Heart right ventricle (tissue), 16 donors: Measurements from ENCODE around the gene SEC24A. TPM values are rescaled to one million over a fixed set of nuclear protein-coding genes. Genes with fewer than 3 reads are reported as not detected.

Experiments used
- ATAC-seq, 8 donors: fragments of 200-7000 bp; cut with Tn5 transposase; one replicate each; pipeline ENCODE4 v1.9.1; 2020; ENCODE audit warnings: mild to moderate bottlenecking in 8 of 8, moderate library complexity in 8 of 8, moderate number of reproducible peaks in 1 of 8
- DNase-seq, 2 donors: peaks; one replicate each; pipeline ENCODE4 v3.0.0-alpha.2; 2020
- H3K27ac ChIP-seq, 10 donors: fragments of 200-600 bp; sonication (generic) in 2 of 10; one replicate each; pipeline versions ENCODE4 v1.5.0 to v1.8.0; 2020 to 2022; ENCODE audit warnings: mild to moderate bottlenecking in 3 of 10
- H3K27me3 ChIP-seq, 7 donors: fragments of 200-600 bp; one replicate each; pipeline ENCODE4 v1.8.0; 2021 to 2022; ENCODE audit warnings: mild to moderate bottlenecking in 2 of 7
- H3K36me3 ChIP-seq, 9 donors: fragments of 200-600 bp; sonication (generic) in 1 of 9; one replicate each; pipeline versions ENCODE4 v1.5.0 to v1.8.0; 2020 to 2022; ENCODE audit warnings: mild to moderate bottlenecking in 2 of 9
- H3K4me1 ChIP-seq, 9 donors: fragments of 200-600 bp; sonication (generic) in 1 of 9; one replicate each; pipeline versions ENCODE4 v1.5.0 to v1.8.0; 2020 to 2022; ENCODE audit warnings: mild to moderate bottlenecking in 4 of 9
- H3K4me3 ChIP-seq, 10 donors: fragments of 200-600 bp; sonication (generic) in 2 of 10; one replicate each; pipeline versions ENCODE4 v1.5.0 to v1.8.0; 2020 to 2022; ENCODE audit warnings: mild to moderate bottlenecking in 7 of 10, moderate library complexity in 2 of 10
- H3K9me3 ChIP-seq, 11 donors: fragments of 200-600 bp in 10 of 11; sonication (generic) in 2 of 11; one replicate each; pipeline versions ENCODE4 v1.5.0 to v1.8.0; 2013 to 2022; ENCODE audit warnings: mild to moderate bottlenecking in 2 of 11, control low read depth in 1 of 11, moderate library complexity in 1 of 11
- WGBS, 2 donors: extraction: QIAGEN DNeasy Blood & Tissue Kit; methylation state at CpG; one replicate each; pipeline ENCODE4 v1.1.7; 2013; ENCODE audit warnings: inconsistent platforms in 1 of 2; 5-methylcytosine and 5-hydroxymethylcytosine counted together
- intact Hi-C, 10 donors: fragments of 100-400 bp; cut with DNase I; formaldehyde crosslinking; loops; one replicate each; pipeline versions ENCODE4 v1.11.1 to v1.14.2; 2022
- polyA plus RNA-seq, 2 donors: library from polyadenylated mRNA; stranded (reverse); fragments of 200-250 nt; gene quantifications; one replicate each; pipeline ENCODE4 v1.2.3, GENCODE V29; 2013
- total RNA-seq, 10 donors: library from RNA; stranded (reverse); fragmentation: NEBNext Ultra II Directional in 3 of 10; extraction: Animal tissue kit (Norgen Biotek cat#: 25700) in 3 of 10; gene quantifications; one replicate each; pipeline versions ENCODE4 v1.2.1 to v1.2.4, GENCODE V29; 2021 to 2023
- TF ChIP-seq, protein P1 (sequence below), 9 donors: fragments of 200-600 bp; sonication (generic) in 2 of 9; IDR thresholded peaks; one replicate each; pipeline versions ENCODE4 v1.5.0 to v1.8.0; 2021 to 2022; ENCODE audit warnings: antibody characterized with exemption in 9 of 9, mild to moderate bottlenecking in 5 of 9, moderate library complexity in 1 of 9
- donor health status: Arrhythmogenic right ventricular cardiomyopathy.
- donor health status: ischemic (EF 13 %, LVEDD 7.1; RV severe dilation, severe dysfunction).
- donor health status: healthy with polysubstance abuse.
- donor health status: DM: no; HTN: yes; CAD: no.
- donor health status: DM: no; HTN: no; CAD: no.
- donor health status: ischemic (EF 25% LVEDD 6.9; RV normal size, moderate dysfunction).
- donor health status: ischemic (EF 25% LVEDD 5.7; RV mildly dilated, moderate dysfunction).
- donor health status: healthy.
- donor health status: DM: yes; HTN: yes; CAD: no.
- donor health status: Ischemic cardiomyopathy.
- donor health status: ischemic (EF 35%, LVEDD 5.7; RV mildly dilated, moderate dysfunction).
- donor health status: nonischemic (EF 11% LVEDD 7.7; RV severe dilation, severe dysfunction).
- donor health status: DM: yes; HTN: yes; CAD: no.
- donor health status: PGD.
- donor health status: ischemic (EF 29% LVEDD 5.4; RV normal size, mild dysfunction).
- donor health status: nonischemic (EF 23%, LVEDD 6.1; RV moderate dilation, normal function).

SEC24A gene
- total and polyA plus RNA-seq, 12 donors, result 2.6 to 13.7 (median 8.9) TPM

DNA sequence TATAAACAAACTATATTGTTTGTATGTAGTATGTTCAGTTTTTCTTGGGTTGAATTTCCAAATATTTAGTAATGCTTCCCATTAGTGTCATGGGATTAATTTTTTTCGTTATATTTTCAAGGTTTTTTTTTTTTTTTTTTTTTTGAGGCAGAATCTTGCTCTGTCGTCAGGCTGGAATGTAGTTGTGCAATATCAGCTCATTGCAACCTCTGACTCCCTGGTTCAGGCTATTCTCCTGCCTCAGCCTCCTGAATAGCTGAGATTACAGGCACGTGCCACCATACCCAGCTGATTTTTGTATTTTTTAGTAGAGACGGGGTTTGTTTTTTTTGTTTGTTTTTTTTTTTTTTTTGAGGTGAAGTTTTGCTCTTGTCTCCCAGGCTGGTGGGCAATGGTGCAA, 120.6 kb downstream of the SEC24A start:
- WGBS, 2 donors, result 79 to 83% methylated on average over 4 of the region's 4 CpGs
- intact Hi-C loops, result no loop called here
- ATAC-seq (no peak), DNase-seq (no peak)
- Histone ChIP-seq H3K27ac (no peak overlapping the region), H3K36me3 (peaks cover 0 to 100% (median 74%) of the 10 kb centered on the region in 9 donors), H3K27me3 (no peaks in the 10 kb centered on the region), H3K4me3 (no peak overlapping the region), H3K9me3 (no peaks in the 10 kb centered on the region), H3K4me1 (no peaks in the 10 kb centered on the region)
- TF ChIP-seq, protein P1, sequence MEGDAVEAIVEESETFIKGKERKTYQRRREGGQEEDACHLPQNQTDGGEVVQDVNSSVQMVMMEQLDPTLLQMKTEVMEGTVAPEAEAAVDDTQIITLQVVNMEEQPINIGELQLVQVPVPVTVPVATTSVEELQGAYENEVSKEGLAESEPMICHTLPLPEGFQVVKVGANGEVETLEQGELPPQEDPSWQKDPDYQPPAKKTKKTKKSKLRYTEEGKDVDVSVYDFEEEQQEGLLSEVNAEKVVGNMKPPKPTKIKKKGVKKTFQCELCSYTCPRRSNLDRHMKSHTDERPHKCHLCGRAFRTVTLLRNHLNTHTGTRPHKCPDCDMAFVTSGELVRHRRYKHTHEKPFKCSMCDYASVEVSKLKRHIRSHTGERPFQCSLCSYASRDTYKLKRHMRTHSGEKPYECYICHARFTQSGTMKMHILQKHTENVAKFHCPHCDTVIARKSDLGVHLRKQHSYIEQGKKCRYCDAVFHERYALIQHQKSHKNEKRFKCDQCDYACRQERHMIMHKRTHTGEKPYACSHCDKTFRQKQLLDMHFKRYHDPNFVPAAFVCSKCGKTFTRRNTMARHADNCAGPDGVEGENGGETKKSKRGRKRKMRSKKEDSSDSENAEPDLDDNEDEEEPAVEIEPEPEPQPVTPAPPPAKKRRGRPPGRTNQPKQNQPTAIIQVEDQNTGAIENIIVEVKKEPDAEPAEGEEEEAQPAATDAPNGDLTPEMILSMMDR (IDR thresholded peaks at IDR 0.05), result no peak

DNA sequence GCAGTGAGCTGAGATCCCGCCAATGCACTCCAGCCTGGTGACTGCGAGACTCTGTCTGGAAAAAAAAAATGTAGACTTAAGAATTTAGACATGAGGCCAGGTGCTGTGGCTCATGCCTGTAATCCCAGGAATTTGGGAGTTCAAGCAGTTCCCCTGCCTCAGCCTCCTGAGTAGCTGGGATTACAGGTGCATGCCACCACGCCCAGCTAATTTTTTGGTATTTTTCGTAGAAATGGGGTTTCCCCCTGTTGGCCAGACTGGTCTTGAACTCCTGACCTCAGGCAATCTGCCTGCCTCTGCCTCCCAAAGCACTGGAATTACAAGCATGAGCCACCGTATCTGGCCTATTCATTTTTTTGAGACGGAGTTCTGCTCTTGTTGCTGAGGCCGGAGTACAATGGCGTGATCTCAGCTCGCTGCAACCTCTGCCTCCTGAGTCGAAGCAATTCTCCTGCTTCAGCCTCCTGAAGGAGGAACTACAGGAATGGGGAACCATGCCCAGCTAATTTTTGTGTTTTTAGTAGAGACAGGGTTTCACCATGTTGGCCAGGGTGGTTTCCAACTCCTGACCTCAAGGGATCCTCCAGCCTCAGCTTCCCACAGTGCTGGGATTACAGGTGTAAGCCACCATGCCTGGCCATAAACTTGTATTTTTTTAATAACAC, 124.0 kb downstream of the SEC24A start:
- TF ChIP-seq, protein P1 (IDR thresholded peaks at IDR 0.05), result no peak
- no peaks in the 10 kb centered on the region for H3K4me1 ChIP-seq
- no peaks in the 10 kb centered on the region for H3K27me3 ChIP-seq
- 91 to 94% methylated on average over 10 of the region's 10 CpGs for WGBS, 2 donors
- DNase-seq, result no peak
- peaks cover 0 to 100% (median 65%) of the 10 kb centered on the region in 9 donors for H3K36me3 ChIP-seq
- no peak overlapping the region for H3K27ac ChIP-seq
- intact Hi-C loops, result loop anchor here in 2 of 10 donors (10.0 kb wide), 2 partner anchors 68 to 88 kb away; no protein-coding TSS in a partner anchor
- no peak overlapping the region for H3K4me3 ChIP-seq
- no peak for ATAC-seq
- H3K9me3 ChIP-seq, result no peaks in the 10 kb centered on the region

DNA sequence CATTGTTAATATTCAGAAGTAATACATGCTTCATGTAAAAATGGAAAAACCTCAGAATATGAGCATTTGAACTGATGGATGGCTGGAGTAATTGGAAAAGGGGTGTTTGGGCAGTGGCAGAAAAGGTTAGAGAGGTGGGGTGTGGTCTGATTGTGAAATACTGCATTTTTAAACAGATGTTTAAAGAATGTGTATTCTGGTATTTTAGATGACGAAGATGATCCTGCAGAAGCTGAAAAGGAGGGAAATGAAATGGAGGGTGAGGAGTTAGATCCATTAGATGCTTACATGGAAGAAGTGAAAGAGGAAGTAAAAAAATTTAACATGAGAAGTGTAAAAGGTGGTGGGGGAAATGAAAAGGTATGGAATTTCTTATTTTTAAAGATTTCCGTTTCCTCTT, 128.8 kb downstream of the SEC24A start:
- WGBS, 2 donors, result 96 to 97% methylated on average over 2 of the region's 2 CpGs
- H3K9me3 ChIP-seq, result no peaks in the 10 kb centered on the region
- no peak for ATAC-seq

More for the DNA sequence above, 128.8 kb downstream of the SEC24A start:
- DNase-seq, result no peak
- H3K27me3 ChIP-seq, result no peaks in the 10 kb centered on the region
- no peak overlapping the region for H3K4me3 ChIP-seq
- H3K36me3 ChIP-seq, result peaks cover 0 to 100% (median 52%) of the 10 kb centered on the region in 9 donors
- intact Hi-C loops, result loop anchor here in 2 of 10 donors (10.0 kb wide), 2 partner anchors 73 to 93 kb away; no protein-coding TSS in a partner anchor
- no peaks in the 10 kb centered on the region for H3K4me1 ChIP-seq
- TF ChIP-seq, protein P1 (IDR thresholded peaks at IDR 0.05), result no peak
- no peak overlapping the region for H3K27ac ChIP-seq

Other genes starting within 250 kb of the SEC24A start
- 10 to 100 TPM; 29.1 to 39.8 (median 37.3) TPM for gene CDKN2AIPNL, start 236.9 kb upstream of the SEC24A start, total RNA-seq
- 10 to 100 TPM; 33.7 to 87.6 TPM for gene CDKN2AIPNL, start 236.9 kb upstream of the SEC24A start, polyA plus RNA-seq
- 10 to 100 TPM; 17.9 to 38.5 (median 25.2) TPM for gene JADE2, start 123.1 kb upstream of the SEC24A start, total RNA-seq
- gene JADE2, start 123.1 kb upstream of the SEC24A start, polyA plus RNA-seq, result 1 to 10 TPM; 5.4 to 7.9 TPM
- 100 to 1,000 TPM in 4 of 10 donors, 10 to 100 TPM in 6; 80.2 to 114 (median 99.4) TPM for gene SAR1B, start 16.0 kb upstream of the SEC24A start, total RNA-seq
- gene SAR1B, start 16.0 kb upstream of the SEC24A start, polyA plus RNA-seq, result 10 to 100 TPM; 17.6 to 52.9 TPM
- gene CAMLG, start 89.8 kb downstream of the SEC24A start, total RNA-seq, result 10 to 100 TPM; 14.6 to 22.1 (median 18.1) TPM
- 10 to 100 TPM; 18.2 to 21.8 TPM for gene CAMLG, start 89.8 kb downstream of the SEC24A start, polyA plus RNA-seq
- 10 to 100 TPM; 26.1 to 34.8 (median 29.7) TPM for gene DDX46, start 110.0 kb downstream of the SEC24A start, total RNA-seq
- gene DDX46, start 110.0 kb downstream of the SEC24A start, polyA plus RNA-seq, result 10 to 100 TPM; 11.9 to 34.6 TPM
- 10 to 100 TPM; 20.6 to 31.2 (median 23.5) TPM for gene C5orf24, start 197.2 kb downstream of the SEC24A start, total RNA-seq
- 10 to 100 TPM; 12.0 to 20.1 TPM for gene C5orf24, start 197.2 kb downstream of the SEC24A start, polyA plus RNA-seq
- gene TXNDC15, start 225.6 kb downstream of the SEC24A start, total RNA-seq, result 10 to 100 TPM; 37.5 to 72.0 (median 51.1) TPM
- gene TXNDC15, start 225.6 kb downstream of the SEC24A start, polyA plus RNA-seq, result 10 to 100 TPM; 62.8 to 72.7 TPM